OCI-LY3 (cell line): ENCODE measurements around the gene RPL3.

Source experiments
- H2AFZ ChIP-seq: fragments of 200-600, 300-600 bp; shearing (Covaris generic); 2 replicates; pipeline ENCODE4 v1.6.0; 2014; ENCODE audit warnings: antibody characterized with exemption, low read depth, low read length
- H3K27ac ChIP-seq: fragments of 200-600, 300-600 bp; sonication (generic); 2 replicates; pipeline ENCODE4 v1.5.1; 2014; ENCODE audit warnings: mild to moderate bottlenecking, low read length, moderate library complexity, mixed read lengths
- H3K27me3 ChIP-seq: fragments of 200-600, 300-600 bp; sonication (generic); 2 replicates; pipeline ENCODE4 v1.6.1; 2014; ENCODE audit warnings: low read depth, low read length, mixed read lengths
- H3K36me3 ChIP-seq: fragments of 200-600, 300-600 bp; sonication (generic); replicated peaks from 2 replicates; pipeline ENCODE3; 2014; ENCODE audit warnings: low read depth, low read length, mixed read lengths
- H3K4me1 ChIP-seq: fragments of 300-600, 200-600 bp; sonication (generic); 2 replicates; pipeline ENCODE4 v1.6.1; 2014; ENCODE audit warnings: low read length, mixed read lengths
- H3K4me2 ChIP-seq: fragments of 200-600, 300-600 bp; sonication (generic); 2 replicates; pipeline ENCODE4 v1.6.1; 2014; ENCODE audit warnings: low read length, mixed read lengths
- H3K4me3 ChIP-seq: fragments of 300-600, 200-600 bp; sonication (generic); 2 replicates; pipeline ENCODE4 v1.5.1; 2014; ENCODE audit warnings: antibody characterized with exemption, mild to moderate bottlenecking, low read length, moderate library complexity
- H3K79me2 ChIP-seq: fragments of 300-600, 200-600 bp; shearing (Covaris generic); 2 replicates; pipeline ENCODE4 v1.6.1; 2014; ENCODE audit warnings: mild to moderate bottlenecking, low read length, mixed read lengths
- H3K9ac ChIP-seq: fragments of 300-600, 200-600 bp; shearing (Covaris generic); 2 replicates; pipeline ENCODE4 v1.6.0; 2014; ENCODE audit warnings: mild to moderate bottlenecking, low read length, moderate library complexity
- H3K9me3 ChIP-seq: fragments of 200-600, 300-600 bp; shearing (Covaris generic); 2 replicates; pipeline ENCODE4 v1.6.1; 2014; ENCODE audit warnings: low read length, mixed read lengths; ENCODE audit not compliant: insufficient read depth
- H4K20me1 ChIP-seq: fragments of 200-600, 300-600 bp; sonication (generic); 2 replicates; pipeline ENCODE4 v1.6.1; 2016; ENCODE audit warnings: low read length, mixed read lengths; ENCODE audit not compliant: insufficient read depth
- CTCF ChIP-seq: fragments of 200-600, 300-600 bp; sonication (generic); IDR thresholded peaks from 2 replicates; pipeline ENCODE4 v1.5.1; 2014; ENCODE audit warnings: antibody characterized with exemption, low read length, low read depth
- EZH2phosphoT487 ChIP-seq: fragments of 200-600 bp; shearing (Covaris generic); IDR thresholded peaks from 2 replicates; pipeline ENCODE4 v1.6.1; 2018; ENCODE audit warnings: antibody characterized with exemption, mixed run types, low read depth

RPL3 gene

DNA sequence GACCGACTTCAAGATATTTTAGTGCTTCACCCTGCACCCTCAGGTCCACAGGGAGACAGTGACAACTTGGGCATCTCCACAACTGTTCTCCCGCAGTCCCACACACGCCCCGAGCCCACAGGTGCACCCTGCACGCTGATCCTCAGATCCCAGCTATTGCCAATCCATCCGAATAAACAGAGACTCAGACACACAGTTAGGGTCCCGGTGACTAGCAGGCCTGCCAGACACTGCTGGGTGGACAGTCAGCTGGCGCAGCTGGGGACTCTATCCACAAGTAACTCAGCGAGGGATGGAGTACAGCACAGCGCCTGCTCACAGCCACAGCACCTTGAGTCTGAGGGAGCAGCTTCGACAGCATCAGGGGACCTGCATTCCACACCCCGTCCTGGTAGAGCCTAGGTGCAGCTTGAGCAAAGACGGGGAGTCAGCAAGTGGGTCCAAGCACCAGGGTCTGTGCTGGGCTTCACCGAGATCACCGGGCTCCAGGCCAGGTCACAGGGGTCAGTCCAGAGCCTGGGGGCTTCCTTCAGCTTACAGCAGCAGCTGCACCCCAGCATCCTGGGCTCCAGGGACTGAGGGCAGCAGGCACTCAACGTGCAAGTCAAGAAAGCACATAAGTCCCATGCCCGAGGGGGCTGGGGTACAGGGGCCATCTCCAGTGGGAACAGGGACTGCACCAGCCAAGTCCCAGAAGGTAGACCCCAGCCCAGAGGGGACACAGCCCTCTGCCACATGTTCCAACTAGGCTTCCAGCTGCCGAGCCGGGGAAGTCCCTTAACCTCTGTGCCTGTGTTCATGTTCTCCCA is 7.6 kb downstream of the RPL3 start:
- Histone ChIP-seq H3K9me3 (no peaks in the 10 kb centered on the region), H3K79me2 (peaks cover 32% of the 10 kb centered on the region), H2AFZ (no peak overlapping the region), H3K9ac (no peak overlapping the region), H3K4me2 (no peak overlapping the region), H3K27me3 (no peaks in the 10 kb centered on the region), H3K4me1 (peaks cover 11% of the 10 kb centered on the region), H3K27ac (0 out of 2 replicates have a peak overlapping the region, but pooled peaks have one; percentile 7), H3K4me3 (no peak overlapping the region), H3K36me3 (peaks cover 73% of the 10 kb centered on the region), H4K20me1 (peaks cover 70% of the 10 kb centered on the region)
- no peak for TF ChIP-seq EZH2phosphoT487
- TF ChIP-seq CTCF = no peak

GRCh38 chr22:39309881-39310714 is 9.3 kb downstream of the RPL3 start:
- no peaks in the 10 kb centered on the region for H3K9me3 ChIP-seq
- H3K36me3 ChIP-seq = peaks cover 66% of the 10 kb centered on the region
- H3K4me1 ChIP-seq = no peaks in the 10 kb centered on the region

GRCh38 chr22:39309364-39309861 is 10.0 kb downstream of the RPL3 start:
- no peak overlapping the region for H2AFZ ChIP-seq
- H3K27me3 ChIP-seq = no peaks in the 10 kb centered on the region
- H3K4me3 ChIP-seq = no peak overlapping the region
- no peak overlapping the region for H3K9ac ChIP-seq
- peak; percentile 25; the same call in 1 of the 2 replicates for TF ChIP-seq CTCF
- TF ChIP-seq EZH2phosphoT487 = no peak
- peaks cover 8% of the 10 kb centered on the region; the same call in 1 of the 2 replicates for H3K79me2 ChIP-seq
- no peaks in the 10 kb centered on the region for H3K4me1 ChIP-seq
- H3K27ac ChIP-seq = no peak overlapping the region
- no peaks in the 10 kb centered on the region for H3K9me3 ChIP-seq
- no peak overlapping the region for H3K4me2 ChIP-seq
- peaks cover 59% of the 10 kb centered on the region for H3K36me3 ChIP-seq
- peaks cover 46% of the 10 kb centered on the region for H4K20me1 ChIP-seq

More at GRCh38 chr22:39309881-39310714, 9.3 kb downstream of the RPL3 start:
- Histone ChIP-seq H4K20me1 (peaks cover 53% of the 10 kb centered on the region), H3K4me3 (no peak overlapping the region), H3K27me3 (no peaks in the 10 kb centered on the region), H3K27ac (peak overlapping the region; percentile 23; the same call in 1 of the 2 replicates), H3K79me2 (peaks cover 15% of the 10 kb centered on the region), H3K4me2 (no peak overlapping the region), H2AFZ (no peak overlapping the region), H3K9ac (no peak overlapping the region)
- TF ChIP-seq CTCF = no peak
- no peak for TF ChIP-seq EZH2phosphoT487
